ENCODE results near the gene TRIM44. TPM values are rescaled to one million over a fixed set of nuclear protein-coding genes. Genes with fewer than 3 reads are reported as not detected.
"Not testable (repeated sequence)": the region's sequence is repeated elsewhere in the genome, so short reads cannot be mapped to it uniquely, and the experiment has no call there.

Gene TRIM44
- total RNA-seq, 8 experiments from 2014 or later, result 15.7 to 33.5 (median 23.7) TPM

DNA sequence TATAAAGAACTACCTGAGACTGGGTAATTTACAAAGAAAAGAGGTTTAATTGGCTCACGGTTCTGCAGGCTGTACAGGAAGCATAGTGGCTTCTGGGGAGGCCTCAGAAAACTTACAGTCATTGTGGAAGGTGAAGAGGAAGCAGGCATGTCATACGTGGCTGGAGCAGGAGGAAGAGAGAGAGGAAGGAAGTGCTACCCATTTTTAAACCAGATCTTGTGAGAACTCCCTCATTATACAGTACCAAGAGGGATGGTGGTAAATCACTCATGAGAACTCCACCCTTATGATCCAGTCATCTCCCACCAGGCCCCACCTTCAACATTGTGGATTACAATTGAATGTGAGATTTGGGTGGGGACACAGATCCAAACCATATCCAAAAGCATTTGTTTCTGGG is 53.1 kb downstream of the TRIM44 start:
- 17 to 100% (median 81%) methylated on average over 1 to 2 of the region's 2 CpGs; no CpG with 5 or more reads in 1 of the 10 experiments for WGBS, 10 experiments
- H3K4me3 ChIP-seq; in situ Hi-C loops (cut with MboI; ENCODE audit: low pct_unique_long_range_greater_than_20kb in 2 of 9, low sequenced_read_pairs in 9 of 9, unreplicated experiment in 9 of 9): not testable (repeated sequence)

GRCh38 chr11:35717043-35717442 is 54.5 kb downstream of the TRIM44 start:
- ATAC-seq (replicated peaks in 6 of 8), result peak in 3 of 8 experiments; percentile 12 to 39 (median 19)
- no peak overlapping the region for H3K27ac ChIP-seq
- peaks cover 0 to 2% of the 10 kb centered on the region in 2 donors for H3K4me1 ChIP-seq (replicated peaks in 1 of 2)
- in situ Hi-C loops (cut with MboI; ENCODE audit: low pct_unique_long_range_greater_than_20kb in 2 of 9, low sequenced_read_pairs in 9 of 9, unreplicated experiment in 9 of 9), result no loop called here
- H3K4me3 ChIP-seq, result no peak overlapping the region
- WGBS, 10 experiments, result 76 to 100% (median 96%) methylated on average over 1 to 2 of the region's 2 CpGs; no CpG with 5 or more reads in 4 of the 10 experiments

More for the DNA sequence above, 53.1 kb downstream of the TRIM44 start:
- peak in 2 of 8 experiments; percentile 53 to 82 for ATAC-seq (replicated peaks in 6 of 8)
- not testable (repeated sequence) for H3K27ac ChIP-seq; H3K4me1 ChIP-seq (replicated peaks in 1 of 2)

GRCh38 chr11:35717520-35717919 is 54.9 kb downstream of the TRIM44 start:
- Histone ChIP-seq H3K27ac (no peak overlapping the region), H3K4me3 (no peak overlapping the region), H3K4me1 (replicated peaks in 1 of 2) (peaks cover 0 to 4% of the 10 kb centered on the region in 2 donors)
- no peak for ATAC-seq (replicated peaks in 6 of 8)
- 80 to 100% (median 87%) methylated on average over 1 to 2 of the region's 2 CpGs; no CpG with 5 or more reads in 4 of the 10 experiments for WGBS, 10 experiments
- in situ Hi-C loops (cut with MboI; ENCODE audit: low pct_unique_long_range_greater_than_20kb in 2 of 9, low sequenced_read_pairs in 9 of 9, unreplicated experiment in 9 of 9), result no loop called here

GRCh38 chr11:35721651-35722282 is 59.2 kb downstream of the TRIM44 start:
- H3K27ac ChIP-seq, result no peak overlapping the region
- peak in 4 of 8 experiments; percentile 20 to 93 (median 60) for ATAC-seq (replicated peaks in 6 of 8)
- peaks cover 0 to 4% of the 10 kb centered on the region in 2 donors for H3K4me1 ChIP-seq (replicated peaks in 1 of 2)
- no peak overlapping the region for H3K4me3 ChIP-seq
- in situ Hi-C loops (cut with MboI; ENCODE audit: low pct_unique_long_range_greater_than_20kb in 2 of 9, low sequenced_read_pairs in 9 of 9, unreplicated experiment in 9 of 9), result no loop called here
- 14 to 78% (median 34%) methylated on average over 1 to 2 of the region's 2 CpGs; no CpG with 5 or more reads in 2 of the 10 experiments for WGBS, 10 experiments

GRCh38 chr11:35722641-35723040 is 60.1 kb downstream of the TRIM44 start:
- 71 to 100% (median 91%) methylated on average over 2 to 4 of the region's 4 CpGs; no CpG with 5 or more reads in 4 of the 10 experiments for WGBS, 10 experiments

GRCh38 chr11:35723493-35723892 is 60.9 kb downstream of the TRIM44 start:
- Histone ChIP-seq H3K27ac (no peak overlapping the region), H3K4me3 (no peak overlapping the region), H3K4me1 (replicated peaks in 1 of 2) (peaks cover 0 to 4% of the 10 kb centered on the region in 2 donors)
- no peak for ATAC-seq (replicated peaks in 6 of 8)
- WGBS, 10 experiments, result 100% methylated on average over 1 of the region's 1 CpG; no CpG with 5 or more reads in 2 of the 10 experiments
- in situ Hi-C loops (cut with MboI; ENCODE audit: low pct_unique_long_range_greater_than_20kb in 2 of 9, low sequenced_read_pairs in 9 of 9, unreplicated experiment in 9 of 9), result no loop called here

More at GRCh38 chr11:35722641-35723040, 60.1 kb downstream of the TRIM44 start:
- ATAC-seq (replicated peaks in 6 of 8), result no peak
- Histone ChIP-seq H3K27ac (no peak overlapping the region), H3K4me3 (no peak overlapping the region), H3K4me1 (replicated peaks in 1 of 2) (peaks cover 0 to 4% of the 10 kb centered on the region in 2 donors)
- in situ Hi-C loops (cut with MboI; ENCODE audit: low pct_unique_long_range_greater_than_20kb in 2 of 9, low sequenced_read_pairs in 9 of 9, unreplicated experiment in 9 of 9), result no loop called here

GRCh38 chr11:35723913-35724312 is 61.3 kb downstream of the TRIM44 start:
- in situ Hi-C loops (cut with MboI; ENCODE audit: low pct_unique_long_range_greater_than_20kb in 2 of 9, low sequenced_read_pairs in 9 of 9, unreplicated experiment in 9 of 9), result no loop called here
- H3K27ac ChIP-seq, result no peak overlapping the region
- 45 to 100% (median 86%) methylated on average over 1 to 2 of the region's 2 CpGs; no CpG with 5 or more reads in 3 of the 10 experiments for WGBS, 10 experiments
- ATAC-seq (replicated peaks in 6 of 8), result peak in 2 of 8 experiments; percentile 29 to 32
- peaks cover 0 to 4% of the 10 kb centered on the region in 2 donors for H3K4me1 ChIP-seq (replicated peaks in 1 of 2)
- H3K4me3 ChIP-seq, result no peak overlapping the region

- 86 to 100% (median 100%) methylated on average over 1 to 2 of the region's 2 CpGs; no CpG with 5 or more reads in 1 of the 10 experiments for WGBS, 10 experiments
- H3K4me3 ChIP-seq, result no peak overlapping the region
- H3K4me1 ChIP-seq (replicated peaks in 1 of 2), result peaks cover 0 to 4% of the 10 kb centered on the region in 2 donors
- in situ Hi-C loops (cut with MboI; ENCODE audit: low pct_unique_long_range_greater_than_20kb in 2 of 9, low sequenced_read_pairs in 9 of 9, unreplicated experiment in 9 of 9), result no loop called here
- H3K27ac ChIP-seq, result no peak overlapping the region
- peak in 2 of 8 experiments; percentile 18 to 61 for ATAC-seq (replicated peaks in 6 of 8)
Measured at GRCh38 chr11:35725885-35726284, 63.3 kb downstream of the TRIM44 start.

- H3K4me1 ChIP-seq (replicated peaks in 1 of 2), result peaks cover 0 to 1% of the 10 kb centered on the region in 2 donors
- no peak overlapping the region for H3K27ac ChIP-seq
- in situ Hi-C loops (cut with MboI; ENCODE audit: low pct_unique_long_range_greater_than_20kb in 2 of 9, low sequenced_read_pairs in 9 of 9, unreplicated experiment in 9 of 9), result no loop called here
- no peak overlapping the region for H3K4me3 ChIP-seq
- no peak for ATAC-seq (replicated peaks in 6 of 8)
- 30 to 83% (median 78%) methylated on average over 1 of the region's 1 CpG; no CpG with 5 or more reads in 5 of the 10 experiments for WGBS, 10 experiments
Measured at GRCh38 chr11:35727140-35727539, 64.6 kb downstream of the TRIM44 start.

- no peak for ATAC-seq (replicated peaks in 6 of 8)
- in situ Hi-C loops (cut with MboI; ENCODE audit: low pct_unique_long_range_greater_than_20kb in 2 of 9, low sequenced_read_pairs in 9 of 9, unreplicated experiment in 9 of 9), result no loop called here
- Histone ChIP-seq H3K4me1 (replicated peaks in 1 of 2) (peaks cover 0 to 5% of the 10 kb centered on the region in 2 donors), H3K27ac (no peak overlapping the region), H3K4me3 (no peak overlapping the region)
Measured at GRCh38 chr11:35730254-35730653, 67.7 kb downstream of the TRIM44 start.

- 33 to 100% (median 70%) methylated on average over 1 to 2 of the region's 2 CpGs; no CpG with 5 or more reads in 3 of the 10 experiments for WGBS, 10 experiments
- no peak overlapping the region for H3K4me3 ChIP-seq
- ATAC-seq (replicated peaks in 6 of 8), result no peak
- peaks cover 0 to 8% of the 10 kb centered on the region in 2 donors for H3K4me1 ChIP-seq (replicated peaks in 1 of 2)
- no peak overlapping the region for H3K27ac ChIP-seq
- in situ Hi-C loops (cut with MboI; ENCODE audit: low pct_unique_long_range_greater_than_20kb in 2 of 9, low sequenced_read_pairs in 9 of 9, unreplicated experiment in 9 of 9), result no loop called here
Measured at GRCh38 chr11:35734669-35735410, 72.3 kb downstream of the TRIM44 start.

DNA sequence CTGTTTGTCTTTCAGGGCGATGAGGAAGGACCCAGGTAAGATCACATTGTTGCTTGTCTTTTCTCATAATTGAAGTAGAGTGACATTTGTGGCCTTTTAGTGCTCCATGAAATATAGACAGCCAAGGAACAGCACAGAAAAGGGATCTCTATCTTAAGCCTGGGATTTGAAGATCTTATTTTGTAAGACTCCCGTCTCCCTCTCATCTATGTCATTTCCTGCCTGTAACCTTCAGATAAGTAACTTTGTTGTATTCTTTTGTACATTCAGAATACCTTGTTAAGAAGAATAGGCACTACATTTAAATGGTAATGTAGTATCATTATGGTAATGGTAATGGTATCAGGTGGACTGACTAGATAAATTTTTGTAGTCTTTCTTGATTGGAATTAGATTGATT is 72.8 kb downstream of the TRIM44 start:
- Histone ChIP-seq H3K4me3 (no peak overlapping the region), H3K4me1 (replicated peaks in 1 of 2) (peaks cover 0 to 8% of the 10 kb centered on the region in 2 donors), H3K27ac (no peak overlapping the region)
- 80 to 100% (median 98%) methylated on average over 1 to 2 of the region's 2 CpGs; no CpG with 5 or more reads in 2 of the 10 experiments for WGBS, 10 experiments
- in situ Hi-C loops (cut with MboI; ENCODE audit: low pct_unique_long_range_greater_than_20kb in 2 of 9, low sequenced_read_pairs in 9 of 9, unreplicated experiment in 9 of 9), result no loop called here
- ATAC-seq (replicated peaks in 6 of 8), result no peak

GRCh38 chr11:35735903-35736302 is 73.3 kb downstream of the TRIM44 start:
- in situ Hi-C loops (cut with MboI; ENCODE audit: low pct_unique_long_range_greater_than_20kb in 2 of 9, low sequenced_read_pairs in 9 of 9, unreplicated experiment in 9 of 9), result no loop called here
- Histone ChIP-seq H3K27ac (no peak overlapping the region), H3K4me1 (replicated peaks in 1 of 2) (peaks cover 0 to 8% of the 10 kb centered on the region in 2 donors), H3K4me3 (no peak overlapping the region)
- peak in 1 of 8 experiments; percentile 81 for ATAC-seq (replicated peaks in 6 of 8)
